IMR-90 (cell line): ENCODE data around the gene ANKIB1. TPM values are rescaled to one million over a fixed set of nuclear protein-coding genes. Genes with fewer than 3 reads are reported as not detected.

Experiments used
- ATAC-seq: fragments of 200-7000 bp; cut with Tn5 transposase; 2 replicates; pipeline ENCODE4 v1.9.1; 2020; ENCODE audit warnings: low read depth, mild to moderate bottlenecking, moderate library complexity
- BruUV-seq: library from RNA; stranded (reverse); fragments of 400-500 nt; replicated peaks from 2 replicates; lab custom pipeline; 2021; lab: Mats Ljungman, UMichigan
- CTCF ChIA-PET: fragments of 300-600 bp; formaldehyde crosslinking; extraction: SDS; loops from one replicate; lab custom pipeline; 2021; ENCODE audit warnings: antibody characterized with exemption; lab: Yijun Ruan, JAX
- POLR2A ChIA-PET: fragments of 300-600 bp; sonication (Branson Sonifier 250); formaldehyde crosslinking; loops from one replicate; lab custom pipeline; 2022; ENCODE audit warnings: antibody characterized with exemption; ENCODE audit not compliant: unreplicated experiment; lab: Charles Lee
- DNase-seq: peaks from one replicate; pipeline ENCODE4 v3.0.0; 2013
- H2AFZ ChIP-seq: replicated peaks from 2 replicates; pipeline ENCODE3; 2013; ENCODE audit warnings: low read length, mild to moderate bottlenecking; ENCODE audit not compliant: poor library complexity
- H2AK5ac ChIP-seq: 2 replicates; pipeline ENCODE4 v1.6.1; 2013; ENCODE audit warnings: low read depth, low read length, inconsistent platforms
- H2AK9ac ChIP-seq: replicated peaks from 2 replicates; pipeline ENCODE3; 2013; ENCODE audit warnings: mild to moderate bottlenecking, low read depth, low read length, moderate library complexity; ENCODE audit not compliant: poor library complexity
- H2BK120ac ChIP-seq: 2 replicates; pipeline ENCODE4 v1.6.1; 2013; ENCODE audit warnings: low read depth, low read length, inconsistent platforms
- H2BK15ac ChIP-seq: 3 replicates; pipeline ENCODE4 v1.6.1; 2013; ENCODE audit warnings: low read depth, low read length, inconsistent platforms
- H2BK20ac ChIP-seq: 2 replicates; pipeline ENCODE4 v1.6.1; 2013; ENCODE audit warnings: low read depth, mild to moderate bottlenecking, inconsistent platforms, low read length, moderate library complexity
- H2BK5ac ChIP-seq: 2 replicates; pipeline ENCODE4 v1.6.1; 2013; ENCODE audit warnings: mild to moderate bottlenecking, low read depth, low read length, inconsistent platforms; ENCODE audit not compliant: poor library complexity, severe bottlenecking
- H3K14ac ChIP-seq: replicated peaks from 2 replicates; pipeline ENCODE4 v1.6.1; 2013; ENCODE audit warnings: low read depth, low read length, inconsistent platforms
- H3K18ac ChIP-seq: 2 replicates; pipeline ENCODE4 v1.6.1; 2013; ENCODE audit warnings: low read depth, low read length, control low read depth
- H3K23ac ChIP-seq: 2 replicates; pipeline ENCODE4 v1.6.1; 2013; ENCODE audit warnings: low read depth, low read length, inconsistent platforms
- H3K27ac ChIP-seq: 2 replicates; pipeline ENCODE4 v1.5.1; 2013; ENCODE audit warnings: mild to moderate bottlenecking, control low read depth, low read length; ENCODE audit not compliant: insufficient read depth
- H3K27me3 ChIP-seq: 2 replicates; pipeline ENCODE4 v1.6.1; 2013; ENCODE audit warnings: low read length; ENCODE audit not compliant: control insufficient read depth, insufficient read depth
- H3K36me3 ChIP-seq: 2 replicates; pipeline ENCODE4 v1.6.1; 2013; ENCODE audit warnings: low read length, mixed read lengths; ENCODE audit not compliant: control insufficient read depth, insufficient read depth
- H3K4ac ChIP-seq: 2 replicates; pipeline ENCODE4 v1.6.1; 2013; ENCODE audit warnings: low read depth, low read length, inconsistent platforms
- H3K4me1 ChIP-seq: 2 replicates; pipeline ENCODE4 v1.6.1; 2013; ENCODE audit warnings: low read length, mixed read lengths; ENCODE audit not compliant: control insufficient read depth, insufficient read depth
- H3K4me2 ChIP-seq: 2 replicates; pipeline ENCODE4 v1.6.1; 2013; ENCODE audit warnings: low read depth, mild to moderate bottlenecking, control low read depth, low read length, moderate library complexity
- H3K4me3 ChIP-seq: 2 replicates; pipeline ENCODE4 v1.5.1; 2013; ENCODE audit warnings: low read depth, mild to moderate bottlenecking, control low read depth, low read length, moderate library complexity; ENCODE audit not compliant: insufficient read depth
- H3K56ac ChIP-seq: 2 replicates; pipeline ENCODE4 v1.6.1; 2013; ENCODE audit warnings: low read length, inconsistent platforms; ENCODE audit not compliant: insufficient read depth; ENCODE audit errors: extremely low read depth
- H3K79me1 ChIP-seq, 2 experiments: 2 replicates each; pipeline ENCODE4 v1.6.1; 2013; ENCODE audit warnings: low read length in 2 of 2, inconsistent platforms in 1 of 2, low read depth in 1 of 2
- H3K9ac ChIP-seq: 2 replicates; pipeline ENCODE4 v1.6.1; 2013; ENCODE audit warnings: low read depth, low read length, control low read depth
- H3K9me1 ChIP-seq: 2 replicates; pipeline ENCODE4 v1.6.1; 2013; ENCODE audit warnings: low read length, inconsistent platforms; ENCODE audit not compliant: insufficient read depth
- H3K9me3 ChIP-seq: 2 replicates; pipeline ENCODE4 v1.6.1; 2013; ENCODE audit warnings: low read length; ENCODE audit not compliant: control insufficient read depth, insufficient read depth
- H4K20me1 ChIP-seq: 2 replicates; pipeline ENCODE4 v1.6.1; 2013; ENCODE audit warnings: low read length, inconsistent platforms; ENCODE audit not compliant: insufficient read depth
- H4K5ac ChIP-seq: 2 replicates; pipeline ENCODE4 v1.6.1; 2013; ENCODE audit warnings: mild to moderate bottlenecking, low read depth, low read length, control low read depth
- H4K8ac ChIP-seq, 2 experiments: 2 replicates each; pipeline ENCODE4 v1.6.1; 2013; ENCODE audit warnings: low read depth in 2 of 2, low read length in 2 of 2, control low read depth in 1 of 2, inconsistent platforms in 1 of 2
- H4K91ac ChIP-seq: 2 replicates; pipeline ENCODE4 v1.6.1; 2013; ENCODE audit warnings: low read depth, low read length, inconsistent platforms; ENCODE audit not compliant: insufficient read depth
- CEBPB ChIP-seq: IDR thresholded peaks from 2 replicates; pipeline ENCODE4 v1.6.1; 2012; ENCODE audit warnings: low read depth, low read length, improper control_type of control experiment
- CHD1 ChIP-seq: IDR thresholded peaks from 2 replicates; pipeline ENCODE4 v1.6.1; 2012; ENCODE audit warnings: low read depth, low read length, improper control_type of control experiment
- CTCF ChIP-seq: conservative IDR thresholded peaks from 2 replicates; pipeline ENCODE4 v1.5.1; 2012; ENCODE audit warnings: mild to moderate bottlenecking, low read depth, low read length, improper control_type of control experiment
- FOS ChIP-seq: fragments of 150-350 bp; IDR thresholded peaks from 2 replicates; pipeline ENCODE4 v1.6.1; 2016; ENCODE audit warnings: low read depth, low read length
- NFE2L2 ChIP-seq: fragments of 150-350 bp; IDR thresholded peaks from 2 replicates; pipeline ENCODE4 v1.6.1; 2016; ENCODE audit warnings: low read depth, mild to moderate bottlenecking, low read length
- RCOR1 ChIP-seq: IDR thresholded peaks from 2 replicates; pipeline ENCODE4 v1.6.1; 2012; ENCODE audit warnings: mild to moderate bottlenecking, low read length, improper control_type of control experiment; ENCODE audit not compliant: insufficient replicate concordance
- RFX5 ChIP-seq: IDR thresholded peaks from 2 replicates; pipeline ENCODE4 v1.8.0; 2012; ENCODE audit warnings: low read depth, mild to moderate bottlenecking, low read length, moderate library complexity
- SMC3 ChIP-seq: fragments of 150-350 bp; IDR thresholded peaks from 2 replicates; pipeline ENCODE4 v1.6.1; 2016; ENCODE audit warnings: low read depth, mild to moderate bottlenecking, antibody characterized with exemption, low read length, moderate library complexity
- WGBS, 2 experiments: methylation state at CpG; one replicate each; pipeline versions ENCODE4 v1.1.5 to v1.1.7; 2013; ENCODE audit warnings: missing lambda C conversion rate in 2 of 2; ENCODE audit not compliant: insufficient read length in 1 of 2; ENCODE audit errors: extremely low coverage in 2 of 2; 5-methylcytosine and 5-hydroxymethylcytosine counted together
- dilution Hi-C: fragments of 300-500 bp; cut with HindIII; formaldehyde crosslinking; loops from one replicate; pipeline ENCODE4 v1.14.3; 2018; ENCODE audit warnings: low sequenced_read_pairs; ENCODE audit not compliant: unreplicated experiment
- in situ Hi-C: fragments of 300-500 bp; cut with MboI; formaldehyde crosslinking; loops from 3 replicates; pipeline ENCODE4 v1.14.3; 2019; ENCODE audit warnings: low sequenced_read_pairs, inconsistent platforms, mixed read lengths
- intact Hi-C: fragments of 100-400 bp; cut with micrococcal nuclease; formaldehyde crosslinking; loops from 2 replicates; pipeline ENCODE4 v1.10.0; 2022
- polyA plus RNA-seq, 3 experiments: library from polyadenylated mRNA; depleted of rRNA; stranded (reverse); fragments of >200 nt; gene quantifications; 2 replicates each; pipeline ENCODE4 v1.2.3, GENCODE V29; 2012; ENCODE audit warnings: low replicate concordance in 1 of 3
- total RNA-seq: library from RNA; depleted of rRNA; stranded (reverse); fragments of >200 nt; gene quantifications from 2 replicates; pipeline ENCODE4 v1.2.3, GENCODE V29; 2012
- TF ChIP-seq, protein P1 (sequence below): fragments of 150-350 bp; IDR thresholded peaks from 2 replicates; pipeline ENCODE4 v1.6.1; 2016; ENCODE audit warnings: low read depth, mild to moderate bottlenecking, low read length, moderate library complexity, borderline replicate concordance

ANKIB1 gene
- total and polyA plus RNA-seq, 2 of the 4 experiments (the other 2 are of a cell fraction) = 18.7 to 33.9 TPM

- peaks cover 3% of the 10 kb centered on the region; the same call in 1 of the 2 replicates for H3K36me3 ChIP-seq
- DNase-seq (no peak), ATAC-seq (no peak)
- H3K4me2 ChIP-seq = no peak overlapping the region
- H3K14ac ChIP-seq = no peak overlapping the region
- H3K9me3 ChIP-seq = no peaks in the 10 kb centered on the region
- H4K8ac ChIP-seq = no peak overlapping the region
- no TSS peak for BruUV-seq
- no peak overlapping the region for H2AFZ ChIP-seq
- no peak overlapping the region for H4K5ac ChIP-seq
- ChIA-PET POLR2A (interaction anchor here (0.6 kb wide), 1 partner anchor 14 kb away, joined by 3 read pairs; no protein-coding TSS in a partner anchor), CTCF (no interaction called here)
- H4K20me1 ChIP-seq = peaks cover 4% of the 10 kb centered on the region; the same call in 1 of the 2 replicates
- no peaks in the 10 kb centered on the region for H3K27me3 ChIP-seq
- H2BK5ac ChIP-seq = no peak overlapping the region
- no peak overlapping the region for H3K4ac ChIP-seq
- dilution Hi-C loops = no loop called here
- H3K18ac ChIP-seq = no peak overlapping the region
- H2AK5ac ChIP-seq = no peak overlapping the region
- TF ChIP-seq FOS (no peak), CTCF (no peak), RCOR1 (no peak), SMC3 (no peak), CEBPB (no peak), NFE2L2 (no peak), CHD1 (no peak), RFX5 (no peak)
- TF ChIP-seq, protein P1, sequence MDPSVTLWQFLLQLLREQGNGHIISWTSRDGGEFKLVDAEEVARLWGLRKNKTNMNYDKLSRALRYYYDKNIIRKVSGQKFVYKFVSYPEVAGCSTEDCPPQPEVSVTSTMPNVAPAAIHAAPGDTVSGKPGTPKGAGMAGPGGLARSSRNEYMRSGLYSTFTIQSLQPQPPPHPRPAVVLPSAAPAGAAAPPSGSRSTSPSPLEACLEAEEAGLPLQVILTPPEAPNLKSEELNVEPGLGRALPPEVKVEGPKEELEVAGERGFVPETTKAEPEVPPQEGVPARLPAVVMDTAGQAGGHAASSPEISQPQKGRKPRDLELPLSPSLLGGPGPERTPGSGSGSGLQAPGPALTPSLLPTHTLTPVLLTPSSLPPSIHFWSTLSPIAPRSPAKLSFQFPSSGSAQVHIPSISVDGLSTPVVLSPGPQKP = no peak
- WGBS, 2 experiments = no CpG with 5 or more reads among the region's 3 CpGs
- H3K27ac ChIP-seq = no peak overlapping the region
- no peak overlapping the region for H3K9ac ChIP-seq
- peaks cover 17 to 33% of the 10 kb centered on the region in 2 experiments for H3K79me1 ChIP-seq
- no peak overlapping the region for H2AK9ac ChIP-seq
- no peak overlapping the region for H3K23ac ChIP-seq
- no peaks in the 10 kb centered on the region for H3K9me1 ChIP-seq
- no peak overlapping the region for H2BK15ac ChIP-seq
- H4K91ac ChIP-seq = no peak overlapping the region
- H3K56ac ChIP-seq = no peak overlapping the region
- no peak overlapping the region for H2BK20ac ChIP-seq
- peaks cover 3% of the 10 kb centered on the region; the same call in 1 of the 2 replicates for H3K4me1 ChIP-seq
- intact Hi-C loops = no loop called here
- H2BK120ac ChIP-seq = no peak overlapping the region
- in situ Hi-C loops = no loop called here
- H3K4me3 ChIP-seq = no peak overlapping the region
Measured at GRCh38 chr7:92292981-92293380, 47.2 kb downstream of the ANKIB1 start.
